ENCODE results near the gene NDST1.

NDST1 gene

GRCh38 chr5:150523472-150524350 lies 15.8 kb downstream of the NDST1 start:
- DNase-seq (ENCODE audit: low spot score): peak; percentile 43

- no peak for DNase-seq (ENCODE audit: low spot score)
Observed at GRCh38 chr5:150525163-150525562, 17.2 kb downstream of the NDST1 start.

GRCh38 chr5:150525781-150526180 lies 17.9 kb downstream of the NDST1 start:
- no peak for DNase-seq (ENCODE audit: low spot score)

GRCh38 chr5:150527038-150527437 lies 19.1 kb downstream of the NDST1 start:
- no peak for DNase-seq (ENCODE audit: low spot score)

- DNase-seq (ENCODE audit: low spot score): no peak
Observed at GRCh38 chr5:150527808-150528207, 19.9 kb downstream of the NDST1 start.

- DNase-seq (ENCODE audit: low spot score): no peak
Observed at GRCh38 chr5:150528924-150529546, 21.1 kb downstream of the NDST1 start.

- DNase-seq (ENCODE audit: low spot score): no peak
Observed at GRCh38 chr5:150529555-150529954, 21.6 kb downstream of the NDST1 start.

- DNase-seq (ENCODE audit: low spot score): no peak
Observed at GRCh38 chr5:150530423-150530822, 22.5 kb downstream of the NDST1 start.

- DNase-seq (ENCODE audit: low spot score): no peak
Observed at GRCh38 chr5:150530951-150531588, 23.1 kb downstream of the NDST1 start.

- no peak for DNase-seq (ENCODE audit: low spot score)
Observed at GRCh38 chr5:150531686-150532085, 23.8 kb downstream of the NDST1 start.

GRCh38 chr5:150532151-150532550 lies 24.2 kb downstream of the NDST1 start:
- DNase-seq (ENCODE audit: low spot score): no peak

- DNase-seq (ENCODE audit: low spot score): no peak
Observed at GRCh38 chr5:150532996-150533395, 25.1 kb downstream of the NDST1 start.

GRCh38 chr5:150534811-150535210 lies 26.9 kb downstream of the NDST1 start:
- DNase-seq (ENCODE audit: low spot score): no peak

GRCh38 chr5:150535611-150536010 lies 27.7 kb downstream of the NDST1 start:
- no peak for DNase-seq (ENCODE audit: low spot score)

GRCh38 chr5:150538007-150538917 lies 30.3 kb downstream of the NDST1 start:
- DNase-seq (ENCODE audit: low spot score): no peak

- DNase-seq (ENCODE audit: low spot score): no peak
Observed at GRCh38 chr5:150539206-150539605, 31.3 kb downstream of the NDST1 start.

GRCh38 chr5:150540042-150540441 lies 32.1 kb downstream of the NDST1 start:
- no peak for DNase-seq (ENCODE audit: low spot score)

GRCh38 chr5:150540615-150541396 lies 32.9 kb downstream of the NDST1 start:
- DNase-seq (ENCODE audit: low spot score): no peak

- no peak for DNase-seq (ENCODE audit: low spot score)
Observed at GRCh38 chr5:150541397-150541675, 33.4 kb downstream of the NDST1 start.

GRCh38 chr5:150541895-150542294 lies 34.0 kb downstream of the NDST1 start:
- DNase-seq (ENCODE audit: low spot score): no peak

- DNase-seq (ENCODE audit: low spot score): no peak
Observed at GRCh38 chr5:150542933-150543445, 35.1 kb downstream of the NDST1 start.
